ENCODE results near the gene LIMA1.

DNA sequence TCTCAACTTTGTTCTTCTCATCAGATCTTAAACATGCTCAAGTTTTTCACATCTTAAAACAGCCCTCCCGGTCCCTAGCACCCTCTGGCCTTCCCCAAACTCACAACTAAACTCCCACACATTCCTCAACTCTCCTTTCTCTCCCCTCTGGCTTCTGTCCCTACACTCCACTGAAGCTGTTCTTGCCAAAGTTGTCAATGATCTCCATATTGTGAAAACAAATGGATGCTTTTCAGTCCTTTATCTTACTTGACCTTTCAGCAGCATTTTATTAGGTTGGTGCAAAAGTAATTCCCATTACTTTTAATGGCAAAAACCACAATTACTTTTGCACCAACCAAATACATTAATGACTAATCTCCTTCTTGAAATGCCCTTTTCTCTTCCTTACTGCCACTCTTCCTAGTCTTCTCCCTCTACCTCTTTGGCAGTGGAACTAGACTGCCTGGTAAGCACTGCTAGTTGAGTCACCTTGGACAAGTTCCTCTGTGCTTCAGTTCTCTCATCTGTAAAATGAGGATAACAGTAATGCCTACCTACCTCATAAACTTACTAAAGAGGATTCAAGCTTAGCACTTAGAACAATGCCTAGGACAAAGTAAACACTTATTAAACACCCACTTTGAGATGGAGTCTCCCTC, 132.2 kb downstream of the LIMA1 start:
- TF ChIP-seq, protein P1, sequence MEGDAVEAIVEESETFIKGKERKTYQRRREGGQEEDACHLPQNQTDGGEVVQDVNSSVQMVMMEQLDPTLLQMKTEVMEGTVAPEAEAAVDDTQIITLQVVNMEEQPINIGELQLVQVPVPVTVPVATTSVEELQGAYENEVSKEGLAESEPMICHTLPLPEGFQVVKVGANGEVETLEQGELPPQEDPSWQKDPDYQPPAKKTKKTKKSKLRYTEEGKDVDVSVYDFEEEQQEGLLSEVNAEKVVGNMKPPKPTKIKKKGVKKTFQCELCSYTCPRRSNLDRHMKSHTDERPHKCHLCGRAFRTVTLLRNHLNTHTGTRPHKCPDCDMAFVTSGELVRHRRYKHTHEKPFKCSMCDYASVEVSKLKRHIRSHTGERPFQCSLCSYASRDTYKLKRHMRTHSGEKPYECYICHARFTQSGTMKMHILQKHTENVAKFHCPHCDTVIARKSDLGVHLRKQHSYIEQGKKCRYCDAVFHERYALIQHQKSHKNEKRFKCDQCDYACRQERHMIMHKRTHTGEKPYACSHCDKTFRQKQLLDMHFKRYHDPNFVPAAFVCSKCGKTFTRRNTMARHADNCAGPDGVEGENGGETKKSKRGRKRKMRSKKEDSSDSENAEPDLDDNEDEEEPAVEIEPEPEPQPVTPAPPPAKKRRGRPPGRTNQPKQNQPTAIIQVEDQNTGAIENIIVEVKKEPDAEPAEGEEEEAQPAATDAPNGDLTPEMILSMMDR (IDR thresholded peaks at IDR 0.05): no peak
- no peak for TF ChIP-seq POLR2A (IDR thresholded peaks at IDR 0.05)
